GM18907 (cell line): Measurements from ENCODE around the gene FERMT1.
"Not testable (repeated sequence)": the region's sequence is repeated elsewhere in the genome, so short reads cannot be mapped to it uniquely, and the experiment has no call there.

ENCODE experiments used
- ATAC-seq: cut with Tn5 transposase; IDR thresholded peaks from one replicate; pipeline ENCODE4 v1.9.1; 2021; ENCODE audit warnings: mild to moderate bottlenecking, moderate library complexity; ENCODE audit not compliant: unreplicated experiment

FERMT1 gene

DNA sequence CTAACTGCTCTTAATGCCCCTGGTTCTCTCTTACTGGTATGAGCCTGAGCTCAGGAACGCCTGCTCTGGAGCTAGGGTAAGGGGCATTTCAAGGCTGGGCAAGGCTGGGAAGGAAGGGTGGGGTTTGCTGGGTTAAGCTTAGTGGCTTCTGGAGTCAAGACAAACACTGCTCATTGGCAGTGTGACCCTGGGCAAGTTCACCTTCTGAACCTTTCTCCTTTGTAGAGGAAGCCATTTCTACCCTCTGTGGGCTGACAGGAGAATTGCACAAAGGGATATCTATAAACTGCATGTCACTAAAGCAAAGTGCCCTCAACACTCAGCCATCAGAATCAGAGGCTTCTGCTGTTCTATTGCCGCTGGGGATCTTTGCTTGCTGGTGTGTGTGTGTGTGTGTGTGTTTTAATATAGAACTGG, 48.7 kb downstream of the FERMT1 start:
- no peak for ATAC-seq

DNA sequence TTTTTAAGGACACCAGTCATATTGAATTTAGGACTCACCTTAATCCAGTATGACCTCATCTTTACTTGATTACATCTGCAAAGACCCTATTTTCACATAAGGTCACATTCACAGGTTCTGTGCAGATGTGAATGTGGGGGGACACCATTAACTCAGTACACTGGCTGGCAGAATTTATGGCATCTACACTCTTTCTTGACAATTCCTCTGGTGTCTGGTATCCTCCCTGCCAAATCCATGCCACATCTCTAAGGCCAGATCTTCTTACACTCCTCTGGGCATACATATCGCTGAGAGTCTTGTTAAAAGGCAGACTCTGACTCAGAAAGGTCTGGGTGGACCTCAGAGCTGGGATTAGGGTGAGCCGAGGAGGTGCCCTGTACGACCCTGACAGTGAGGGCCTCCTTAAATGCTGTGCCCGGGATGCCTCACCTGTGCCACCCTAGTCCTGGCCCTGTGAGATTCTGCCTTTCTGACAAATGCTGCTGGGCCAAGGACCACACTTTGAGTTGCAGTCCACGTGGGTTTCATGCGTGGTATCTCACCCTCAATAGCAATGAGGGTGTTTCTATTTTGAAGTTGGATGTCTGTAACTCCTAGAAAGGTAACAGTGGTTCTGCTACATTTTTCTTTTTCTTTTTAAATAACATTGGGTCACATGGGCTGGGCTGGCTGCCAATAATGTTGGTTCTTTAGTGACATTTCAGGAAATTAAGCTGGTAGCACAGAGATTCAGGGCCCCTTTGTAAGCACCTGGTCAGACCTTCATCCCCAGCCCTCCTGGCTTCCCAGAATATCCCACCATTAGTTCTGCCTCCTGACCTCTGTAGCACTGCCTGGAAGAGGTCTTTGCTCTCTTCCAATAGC, 51.8 kb downstream of the FERMT1 start:
- no peak for ATAC-seq

DNA sequence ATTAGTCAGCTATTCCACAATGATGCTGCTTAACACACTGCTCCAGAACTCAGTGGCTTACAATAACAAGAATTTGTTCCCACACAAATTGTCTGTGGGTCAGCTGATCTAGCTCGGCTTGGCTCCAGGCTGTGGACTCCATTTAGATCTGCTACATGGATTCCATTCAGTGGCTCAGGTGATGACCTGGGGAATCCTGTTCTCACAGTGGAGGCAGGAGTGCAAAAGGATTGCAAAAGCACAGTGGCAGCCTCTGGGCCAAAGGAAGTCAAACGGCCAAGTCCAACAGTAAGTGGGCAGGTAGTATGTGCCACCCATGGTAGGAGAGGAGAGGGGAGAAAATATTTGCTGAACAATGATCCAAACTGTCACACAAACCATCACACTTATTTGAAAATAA, 53.2 kb downstream of the FERMT1 start:
- ATAC-seq, result no peak

DNA sequence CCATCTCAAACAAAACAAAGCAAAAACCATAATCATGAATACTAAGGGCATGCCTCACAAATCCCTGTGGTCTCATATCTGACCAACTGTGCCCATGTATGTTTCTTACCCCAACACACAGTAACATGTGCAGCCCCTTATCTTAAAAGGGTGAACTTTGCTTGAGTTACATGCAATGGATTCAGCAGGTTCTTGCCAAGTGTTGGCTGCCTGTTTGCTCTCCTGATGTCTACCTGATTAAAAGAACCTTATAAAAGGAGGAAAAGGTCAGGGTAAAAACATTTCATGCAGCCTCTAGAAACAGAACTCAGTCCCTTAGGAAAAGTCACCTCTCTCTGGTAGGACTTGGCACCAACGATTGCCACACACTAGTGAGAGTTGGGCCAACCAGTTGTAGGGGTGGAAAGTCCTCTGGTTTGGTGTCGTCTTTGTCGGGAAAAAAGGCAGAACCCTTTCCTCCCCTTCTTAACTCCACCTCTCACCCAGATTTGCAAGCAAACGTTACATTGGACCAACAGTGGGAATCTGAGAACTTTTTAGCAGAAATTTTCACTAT, 55.0 kb downstream of the FERMT1 start:
- no peak for ATAC-seq

DNA sequence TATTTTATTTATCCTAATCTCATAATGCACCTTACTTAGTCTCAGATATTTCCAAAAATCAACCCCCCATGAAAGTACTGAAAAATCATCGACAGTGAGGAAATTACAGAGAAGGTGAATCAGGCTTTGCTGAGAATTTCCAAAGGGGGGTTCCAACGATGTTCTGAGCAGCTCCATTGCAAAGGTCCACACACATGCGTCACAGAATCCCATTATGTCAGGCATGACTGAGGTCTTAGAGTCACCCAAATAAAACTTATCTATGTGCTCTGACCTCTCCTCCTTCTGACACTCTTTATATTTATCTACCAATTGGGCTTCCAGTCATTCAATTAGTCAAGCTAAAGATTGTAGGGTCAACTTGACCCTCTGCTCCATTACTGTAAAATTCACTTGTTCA, 56.2 kb downstream of the FERMT1 start:
- no peak for ATAC-seq

DNA sequence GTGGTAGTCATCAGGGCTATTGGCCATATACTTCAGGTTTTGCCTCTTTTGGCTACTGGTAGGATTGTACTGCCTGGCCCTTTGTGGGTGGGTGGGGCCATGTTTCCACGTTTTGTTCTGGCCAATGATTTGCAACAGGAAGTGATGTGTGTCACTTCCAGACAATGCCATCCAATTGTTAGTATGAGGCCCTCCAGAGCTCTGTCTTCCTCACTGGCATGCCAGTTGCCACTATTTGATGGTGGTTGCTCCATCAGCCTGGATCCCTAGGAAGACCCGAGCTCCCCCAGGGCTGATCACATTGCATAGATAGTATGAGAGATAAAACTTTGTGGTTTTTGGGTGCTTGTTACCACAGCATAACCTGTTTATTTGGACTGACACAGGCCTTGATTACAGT, 61.3 kb downstream of the FERMT1 start:
- no peak for ATAC-seq

DNA sequence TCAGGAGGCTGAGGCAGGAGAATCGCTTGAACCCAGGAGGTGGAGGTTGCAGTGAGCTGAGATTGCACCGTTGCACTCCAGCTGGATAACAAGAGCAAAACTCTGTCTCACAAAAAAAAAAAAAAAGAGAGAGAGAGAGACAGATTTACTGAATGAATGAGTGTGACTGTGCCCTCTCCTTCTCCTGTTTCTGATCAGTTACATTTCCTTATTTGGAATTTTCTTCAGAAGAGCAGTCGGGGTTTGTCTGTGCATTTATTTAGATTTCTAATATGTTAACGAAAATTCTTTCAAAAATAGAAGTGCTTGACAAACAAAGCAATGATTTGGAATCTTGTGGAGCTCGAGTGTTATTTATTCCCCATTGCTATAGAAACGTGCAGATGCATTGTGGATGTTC, 62.6 kb downstream of the FERMT1 start:
- ATAC-seq, result no peak

DNA sequence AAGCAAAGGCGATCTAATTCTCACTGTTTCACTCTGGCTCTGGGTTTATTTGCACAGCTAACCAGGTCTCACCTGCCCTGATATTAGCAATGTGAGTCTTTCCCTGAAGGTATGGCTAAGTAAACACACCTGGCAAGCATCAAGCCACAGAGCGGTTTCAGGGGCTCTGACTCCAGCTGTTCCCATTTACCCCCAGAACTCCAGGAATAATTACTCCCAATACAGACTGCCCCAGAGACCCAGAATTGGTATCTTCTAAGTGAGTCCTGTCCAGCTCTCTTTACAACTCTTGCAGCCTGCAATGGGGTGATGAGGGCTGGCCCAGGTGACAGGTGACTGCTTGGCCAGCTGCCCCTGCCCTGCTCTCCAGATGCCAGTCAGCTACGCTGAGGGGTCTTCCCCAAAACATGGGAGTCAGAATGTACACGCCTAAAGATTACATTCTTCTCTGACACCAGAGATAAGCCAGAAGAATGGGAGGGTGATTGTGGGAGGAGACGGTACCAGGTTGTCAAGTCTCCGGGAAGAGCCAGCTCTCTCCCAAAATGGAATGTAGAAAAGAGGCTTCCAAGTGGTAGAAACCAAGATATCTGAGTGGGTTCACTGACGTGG, 64.0 kb downstream of the FERMT1 start:
- no peak for ATAC-seq

DNA sequence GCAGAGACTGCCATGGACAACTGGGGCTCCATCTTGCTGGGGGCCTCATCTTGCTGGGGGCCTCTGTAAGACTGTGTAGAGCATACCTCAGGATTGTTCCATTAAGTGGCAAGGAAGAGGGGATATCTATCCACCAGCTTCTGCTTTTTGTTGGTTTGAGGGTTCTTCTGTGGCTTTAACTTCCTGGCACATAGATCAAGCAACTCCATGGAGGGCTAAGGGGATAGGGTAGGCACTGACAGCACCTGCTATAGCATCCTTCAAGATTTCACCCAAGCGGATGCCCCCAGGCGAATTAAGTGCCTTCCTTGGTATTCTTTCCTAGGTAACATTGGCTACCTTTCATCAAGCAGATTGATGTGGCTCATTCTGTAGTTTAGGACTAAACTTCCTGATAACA, 65.1 kb downstream of the FERMT1 start:
- ATAC-seq, result no peak

DNA sequence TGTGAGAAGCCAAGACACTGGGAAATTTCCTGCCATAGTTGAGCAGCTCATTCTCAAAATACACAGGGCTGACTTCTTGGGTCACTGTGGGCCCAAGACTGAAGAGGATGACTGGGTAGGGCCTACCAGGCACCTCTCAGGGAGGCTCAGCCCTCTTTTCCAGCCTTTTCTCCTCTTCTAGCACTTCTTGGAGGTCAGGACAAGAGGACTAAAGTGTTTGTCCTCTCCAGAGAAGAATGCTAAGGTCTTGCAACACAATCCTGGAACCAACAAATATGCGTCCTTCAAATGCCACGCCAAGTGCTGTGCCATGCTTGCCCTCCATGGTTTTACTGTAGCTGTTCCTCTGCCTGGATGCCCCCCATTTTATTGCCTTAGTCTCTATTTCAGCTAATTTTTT, 65.7 kb downstream of the FERMT1 start:
- ATAC-seq, result no peak

DNA sequence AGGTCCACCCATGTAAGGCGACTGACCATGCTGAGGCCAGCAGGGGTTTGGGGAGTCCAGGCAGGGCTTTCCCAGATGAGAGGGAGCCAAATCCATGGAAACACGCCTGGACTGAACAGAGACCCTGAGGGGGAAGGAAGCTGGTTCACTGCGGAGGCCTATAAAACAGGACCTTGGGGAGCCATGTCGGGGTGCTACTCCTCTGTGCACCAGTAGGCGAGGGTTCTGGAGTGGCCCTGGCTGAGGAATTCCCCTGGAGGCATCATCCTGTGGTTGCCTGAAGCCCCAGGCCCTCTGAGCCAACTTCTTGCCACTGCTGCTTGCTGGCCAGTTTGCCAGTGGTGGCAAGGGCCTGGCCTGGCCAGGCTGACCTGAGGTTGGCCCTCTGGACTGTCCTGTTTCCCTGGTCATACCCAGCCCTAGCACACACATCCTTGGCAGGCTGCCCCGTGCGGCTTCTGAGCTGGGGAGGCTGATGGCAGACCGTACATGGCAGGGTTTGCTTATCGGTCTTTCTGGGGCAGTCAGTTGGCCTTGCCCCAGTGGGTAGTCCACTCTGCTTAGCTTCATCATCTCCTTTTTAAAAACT, 66.8 kb downstream of the FERMT1 start:
- no peak for ATAC-seq

DNA sequence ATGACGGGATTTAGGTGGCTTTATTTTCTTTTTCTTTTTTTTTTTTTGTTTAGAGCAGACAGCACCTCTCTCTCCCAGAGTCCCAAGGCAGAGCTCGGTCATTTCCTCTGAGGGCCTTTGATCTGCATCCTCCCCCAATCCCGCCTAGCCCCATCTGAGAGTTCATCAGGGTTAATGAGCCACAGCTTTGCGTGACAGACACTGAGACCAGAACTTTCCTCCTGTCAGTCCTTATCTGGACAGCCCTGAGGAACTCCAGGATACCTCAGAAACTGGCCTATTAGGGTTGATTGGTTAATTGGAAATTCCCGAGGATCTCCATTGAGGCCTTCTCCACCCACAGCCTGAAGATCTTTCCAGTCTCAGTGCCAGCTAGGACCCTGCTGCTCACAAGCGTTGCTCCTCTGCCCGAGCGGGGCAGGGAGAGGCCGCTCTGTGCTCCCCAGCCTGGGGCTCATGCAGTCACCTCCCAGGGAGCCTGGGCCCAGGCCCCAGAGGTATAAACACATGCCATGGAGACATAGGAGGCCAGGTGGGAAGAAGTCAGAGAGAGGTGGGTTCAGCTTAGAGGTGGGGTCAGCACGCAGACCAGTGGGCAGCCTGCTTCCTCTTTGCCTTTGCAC, 67.6 kb downstream of the FERMT1 start:
- ATAC-seq, result no peak

DNA sequence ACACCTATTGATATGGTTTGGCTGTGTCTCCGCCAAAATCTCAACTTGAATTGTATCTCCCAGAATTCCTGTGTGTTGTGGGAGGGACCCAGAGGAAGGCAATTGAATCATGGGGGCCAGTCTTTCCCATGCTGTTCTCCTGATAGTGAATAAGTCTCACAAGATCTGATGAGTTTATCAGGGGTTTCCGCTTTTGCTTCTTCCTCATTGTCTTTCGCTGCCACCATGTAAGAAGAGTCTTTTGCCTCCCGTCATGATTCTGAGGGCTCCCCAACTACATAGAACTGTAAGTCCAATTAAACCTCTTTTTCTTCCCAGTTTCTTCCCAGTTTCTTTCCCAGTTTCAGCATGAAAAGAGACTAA, 68.2 kb downstream of the FERMT1 start:
- not testable (repeated sequence) for ATAC-seq

DNA sequence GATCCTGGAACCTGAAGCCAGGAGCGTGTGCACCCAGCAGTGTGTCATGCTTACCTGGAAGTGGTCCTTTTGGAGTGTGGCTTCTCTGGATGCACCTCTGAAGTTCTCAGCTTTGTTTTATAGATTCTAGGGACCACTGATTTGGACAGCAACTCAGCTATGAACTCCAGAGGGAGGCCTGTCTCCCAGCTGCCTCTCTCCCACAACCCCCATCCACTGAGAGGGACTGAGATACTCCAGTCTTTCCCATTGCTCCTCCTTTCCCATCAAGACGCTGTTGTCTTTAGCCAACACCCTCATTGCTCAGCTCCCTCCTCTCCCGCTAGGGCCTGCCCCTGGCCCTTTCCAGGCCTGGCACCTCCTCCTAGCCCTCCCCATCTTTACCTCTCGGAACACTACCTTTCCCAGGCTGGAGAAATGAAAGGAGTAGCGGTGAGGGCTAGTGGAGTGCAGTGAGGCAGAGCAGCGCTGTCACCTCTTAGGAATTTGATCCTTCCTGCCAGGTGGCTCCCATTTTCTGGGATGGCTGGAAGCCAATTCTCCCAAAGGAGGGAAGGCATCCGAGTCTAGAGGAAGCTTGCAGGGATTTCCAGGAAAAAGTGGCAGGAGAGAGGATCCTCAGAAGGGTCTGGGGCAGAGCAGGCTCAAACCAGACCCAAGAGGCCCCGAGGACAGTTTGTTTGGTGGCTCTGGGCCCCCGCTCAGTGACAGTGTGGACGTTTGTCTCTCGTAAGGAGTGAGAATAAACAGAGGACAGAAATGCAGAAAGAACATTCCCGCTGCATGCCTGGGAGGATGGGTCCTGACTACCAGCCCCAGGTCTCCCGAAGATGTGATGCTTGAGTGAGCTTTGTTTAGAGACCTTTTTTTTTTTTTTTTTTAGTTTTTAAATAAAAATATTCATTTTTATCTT, 68.8 kb downstream of the FERMT1 start, which contains the start of gene LRRN4:
TSS of gene LRRN4 (minus strand) at position 285 of the 913 bp plus-strand sequence. CDS start 1,261 bp downstream, outside the sequence.
- ATAC-seq, result no peak

DNA sequence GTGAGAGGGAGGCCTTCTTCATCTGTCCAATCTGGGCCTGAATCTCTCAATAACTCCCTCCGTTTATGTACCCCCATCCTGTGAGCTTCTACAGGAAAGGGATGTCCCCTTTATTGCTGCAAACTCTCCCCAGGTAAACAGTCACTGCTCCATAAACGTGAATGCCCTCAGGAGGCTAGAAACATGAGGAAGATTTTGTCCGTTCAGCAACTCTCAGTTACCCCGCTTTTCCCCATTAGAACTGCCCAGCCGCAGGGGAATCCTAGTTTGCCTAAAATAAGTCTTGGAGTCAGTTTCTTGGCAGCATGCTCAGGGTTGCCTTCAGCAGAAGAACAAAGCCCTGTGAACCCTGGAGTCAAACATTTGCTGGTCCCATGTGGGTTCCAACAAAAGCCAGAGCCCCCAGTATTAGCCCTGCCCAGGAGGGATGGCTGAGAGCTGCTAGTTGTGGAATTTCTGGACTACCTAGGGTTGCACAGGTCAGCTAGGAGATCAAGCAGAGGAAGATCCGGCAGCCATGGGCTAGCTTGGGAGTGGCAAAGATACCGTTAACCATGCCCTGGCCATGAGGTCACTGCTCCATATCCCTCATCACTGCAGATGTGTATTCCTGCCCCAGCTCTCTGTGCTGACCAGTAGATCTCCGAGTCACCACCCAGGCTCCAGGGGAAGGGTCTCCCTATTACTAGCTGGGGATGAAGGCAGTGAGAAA, 69.6 kb downstream of the FERMT1 start:
- ATAC-seq, result no peak

DNA sequence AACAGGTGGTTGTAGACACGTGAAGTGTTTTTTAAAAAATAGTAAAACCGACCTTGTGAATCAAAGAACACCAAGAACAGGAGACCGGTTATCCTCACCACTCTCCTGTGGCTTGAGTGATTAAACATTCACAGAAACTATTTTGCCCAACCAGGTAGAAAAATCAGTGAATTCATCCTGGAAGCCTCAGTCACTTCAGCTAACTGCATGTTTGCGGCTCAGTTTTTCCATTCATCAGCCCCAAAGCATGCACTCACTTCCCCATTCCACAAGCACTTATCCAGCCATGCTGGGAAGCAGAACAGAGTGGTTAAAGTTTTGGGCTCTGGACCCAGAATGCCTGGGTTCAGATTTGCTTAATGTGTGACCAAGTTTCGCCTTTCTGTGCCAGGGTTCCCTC, 71.3 kb downstream of the FERMT1 start:
- no peak for ATAC-seq

DNA sequence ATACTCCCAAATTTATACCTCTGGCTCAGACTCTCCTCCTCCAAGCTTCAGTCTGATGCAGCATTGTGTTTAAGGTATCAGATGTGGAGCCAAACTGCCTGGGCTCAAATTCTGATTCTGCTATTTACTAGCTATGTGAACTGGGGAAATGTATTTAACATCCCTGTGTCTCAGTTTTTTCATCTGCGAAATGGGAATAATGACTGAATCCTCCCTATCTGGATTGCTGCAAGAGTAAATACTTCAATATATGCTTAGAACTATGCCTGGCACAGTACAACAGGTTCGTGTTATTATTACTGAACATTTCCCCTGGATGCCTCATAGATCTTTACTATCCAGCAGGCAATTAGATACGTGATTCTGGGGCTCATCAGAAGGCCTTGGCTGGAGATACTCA, 74.4 kb downstream of the FERMT1 start:
- ATAC-seq, result no peak

DNA sequence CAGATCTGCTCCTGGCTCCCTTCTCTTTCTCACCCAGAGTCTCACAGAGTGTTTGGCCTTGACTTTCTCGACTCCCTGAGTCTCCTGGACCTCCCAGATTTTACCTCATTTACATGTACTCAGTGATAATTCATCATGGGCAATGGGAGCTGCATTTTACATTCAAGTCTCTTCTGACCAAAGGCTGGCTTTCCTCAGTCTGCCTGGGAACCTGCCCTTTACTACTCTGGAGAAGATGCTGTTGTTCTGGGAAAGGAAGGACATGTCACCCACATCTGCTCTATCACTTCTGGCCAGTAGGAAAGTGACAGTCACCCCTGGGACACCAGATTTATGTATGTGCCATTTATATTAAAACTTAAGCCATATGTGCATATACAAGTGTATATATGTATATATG, 76.4 kb downstream of the FERMT1 start:
- ATAC-seq, result no peak

DNA sequence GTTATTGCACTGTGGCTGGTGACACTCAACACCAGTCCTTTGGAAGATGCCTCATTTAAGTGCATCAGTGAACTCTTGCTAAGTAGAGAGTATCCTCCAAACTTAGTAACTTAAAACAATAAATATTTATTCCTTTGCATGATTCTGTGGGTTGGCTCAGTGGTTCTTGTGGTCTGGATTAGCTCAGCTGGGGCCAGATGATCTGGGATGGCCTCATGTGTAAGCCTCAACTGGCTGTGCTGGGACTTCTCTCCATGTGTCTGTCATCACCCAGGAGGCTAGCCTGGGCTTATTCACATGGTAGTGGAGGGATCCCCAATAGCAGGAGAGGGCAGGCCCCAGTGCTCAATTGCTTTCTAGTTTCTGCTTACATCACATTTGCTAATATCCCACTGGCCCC, 77.3 kb downstream of the FERMT1 start:
- ATAC-seq, result no peak

DNA sequence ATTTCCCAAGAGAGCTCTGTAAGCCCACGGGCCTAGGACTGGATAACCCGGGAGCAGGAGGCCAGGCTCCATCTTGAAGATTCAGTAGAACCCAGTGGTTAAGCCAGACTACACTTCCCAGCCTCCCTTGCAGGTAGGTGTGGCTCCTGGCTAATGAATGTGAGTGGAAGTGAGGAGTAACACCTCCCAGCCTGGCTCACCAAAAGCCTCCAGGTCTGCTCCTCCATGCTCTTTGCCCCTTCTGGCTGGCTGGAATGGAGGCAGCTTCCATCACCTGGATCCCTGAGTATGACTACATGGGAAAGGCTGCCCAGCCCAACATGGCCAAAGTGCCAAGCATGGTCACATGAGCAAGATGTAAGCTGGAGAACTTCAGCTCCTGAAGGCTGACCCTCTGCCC, 78.7 kb downstream of the FERMT1 start:
- no peak for ATAC-seq
